Iris pigment epithelial cell (primary cell): Measurements from ENCODE around the gene SWSAP1.
"Not testable (repeated sequence)": the region's sequence is repeated elsewhere in the genome, so short reads cannot be mapped to it uniquely, and the experiment has no call there.

Experiments used
- DNase-seq: peaks from one replicate; pipeline ENCODE4 v3.0.0-alpha.2; 2011; ENCODE audit warnings: low read depth

Gene SWSAP1

DNA sequence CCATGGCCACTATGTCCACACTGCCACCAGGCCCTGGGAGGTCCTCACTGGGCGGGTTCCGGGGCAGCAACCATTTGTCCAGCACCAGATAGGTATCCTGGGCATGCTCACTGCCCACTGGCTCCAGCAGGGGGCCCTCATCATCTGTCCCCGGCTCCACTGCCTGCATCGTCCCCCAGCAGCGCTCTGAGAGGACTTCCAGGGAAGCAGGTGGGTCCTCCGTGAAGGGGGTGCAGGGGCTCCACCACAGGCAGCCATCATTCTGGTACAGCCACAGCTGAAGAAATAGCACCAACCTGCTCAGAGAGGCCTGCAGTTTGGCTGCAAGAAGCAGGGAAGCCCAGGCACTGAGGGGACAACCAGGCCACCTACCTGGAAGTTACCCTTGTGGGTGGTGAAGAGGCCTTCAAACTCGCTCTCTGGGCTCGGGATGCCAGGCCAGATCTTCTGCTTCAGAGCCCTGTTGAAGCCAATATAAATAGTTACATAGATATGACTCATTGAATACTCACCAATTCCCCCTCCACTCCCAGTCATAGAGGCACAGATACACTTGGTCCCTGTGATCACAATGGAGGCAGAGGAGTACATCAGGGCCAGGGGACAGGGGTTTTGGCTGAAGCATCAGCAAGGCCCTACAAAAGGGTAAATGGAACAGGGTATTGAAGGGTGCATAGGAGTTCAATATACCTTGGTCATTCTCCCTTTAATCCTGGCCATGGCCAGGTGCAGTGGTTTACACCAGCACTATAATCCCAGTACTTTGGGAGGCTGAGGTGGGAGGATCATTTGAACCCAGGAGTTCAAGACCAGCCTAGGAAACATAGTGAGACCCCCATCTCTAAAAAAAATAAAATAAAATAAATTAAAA lies 4.1 kb downstream of the SWSAP1 start:
- peak; percentile 75 for DNase-seq

DNA sequence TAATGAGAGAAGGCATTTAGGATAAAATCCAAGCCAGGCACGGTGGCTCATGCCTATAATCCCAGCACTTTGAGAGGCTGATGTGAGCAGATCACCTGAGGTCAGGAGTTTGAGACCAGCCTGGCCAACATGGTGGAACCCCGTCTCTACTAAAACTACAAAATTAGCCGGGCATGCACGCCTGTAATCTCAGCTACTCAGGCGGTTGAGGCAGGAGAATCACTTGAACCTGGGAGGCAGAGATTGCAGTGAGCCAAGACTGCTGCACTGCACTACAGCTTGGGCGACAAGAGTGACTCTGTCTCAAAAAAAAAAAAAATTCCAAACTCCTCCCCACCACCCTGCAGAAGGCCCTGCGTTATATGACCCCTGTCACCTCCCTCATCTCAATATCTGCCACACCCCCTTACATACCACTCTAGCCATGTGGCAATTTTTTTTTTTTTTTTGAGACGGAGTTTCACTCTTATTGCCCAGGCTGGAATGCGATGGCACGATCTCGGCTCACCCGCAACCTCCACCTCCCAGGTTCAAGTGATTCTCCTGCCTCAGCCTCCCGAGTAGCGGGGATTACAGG lies 4.9 kb downstream of the SWSAP1 start:
- not testable (repeated sequence) for DNase-seq

DNA sequence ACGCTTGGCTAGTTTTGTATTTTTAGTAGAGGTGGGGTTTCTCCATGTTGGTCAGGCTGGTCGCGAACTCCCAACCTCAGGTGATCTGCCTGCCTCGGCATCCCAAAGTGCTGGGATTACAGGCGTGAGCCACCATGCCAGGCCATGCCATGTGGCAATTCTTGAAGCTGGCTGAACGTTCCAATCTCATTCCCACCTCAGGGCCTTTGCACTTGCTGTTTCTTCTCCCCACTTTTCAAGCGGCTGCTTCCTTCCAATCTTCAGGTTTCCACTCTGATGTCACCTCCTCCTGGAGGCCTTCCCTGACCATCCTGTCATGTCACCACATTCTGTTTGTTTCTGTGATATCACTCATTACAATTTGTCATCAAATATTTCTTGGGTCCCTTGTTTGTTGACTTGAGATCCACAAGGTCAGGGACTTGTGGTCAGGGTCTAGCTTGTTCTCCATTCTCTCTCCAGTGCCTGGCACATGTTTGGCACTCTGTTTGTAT lies 5.4 kb downstream of the SWSAP1 start:
- DNase-seq = no peak

GRCh38 chr19:11380653-11381537 lies 6.4 kb downstream of the SWSAP1 start:
- DNase-seq = peak; percentile 95

DNA sequence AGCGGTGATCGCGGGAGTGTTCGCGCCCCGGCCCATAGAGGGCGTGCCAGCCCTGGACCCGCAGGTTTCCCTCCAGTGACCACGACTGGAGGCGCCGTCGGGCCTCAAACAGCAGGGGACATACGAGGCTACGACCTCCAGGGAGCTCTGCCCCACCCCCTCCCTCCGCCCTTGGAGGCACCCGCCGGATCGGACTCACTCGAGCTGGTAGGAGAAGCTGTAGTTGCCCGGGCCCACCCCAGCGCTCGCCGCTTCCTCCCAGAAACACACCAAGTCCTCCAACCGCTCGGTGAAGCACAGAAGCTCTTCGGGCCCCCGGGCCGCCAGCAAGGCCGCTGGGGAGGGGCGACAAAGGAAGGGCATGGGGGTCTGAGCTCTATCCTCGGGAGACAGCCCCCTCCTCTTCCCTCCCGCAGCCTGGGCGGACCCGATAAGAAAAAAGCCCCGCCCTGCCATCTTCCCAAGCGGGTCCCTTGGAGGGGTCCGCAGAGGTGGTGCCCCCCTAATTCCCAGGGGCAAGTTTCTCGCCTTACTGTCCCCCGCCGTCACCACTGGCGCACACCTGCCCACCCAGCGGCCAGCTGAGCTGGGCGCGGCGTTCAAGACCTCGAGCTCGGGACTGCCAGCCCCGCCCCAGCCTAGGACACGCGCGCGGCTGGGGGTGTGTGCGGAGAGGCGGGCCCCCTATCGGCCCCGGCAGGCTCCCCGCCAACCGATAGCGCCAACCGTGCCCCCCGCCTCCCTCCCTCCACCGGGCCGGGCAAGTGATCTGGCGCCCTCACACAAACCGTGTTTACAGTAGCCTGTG lies 8.6 kb downstream of the SWSAP1 start:
- DNase-seq = peak; percentile 10

- no peak for DNase-seq
Observed at GRCh38 chr19:11383706-11384048, 9.2 kb downstream of the SWSAP1 start.

- no peak for DNase-seq
Observed at GRCh38 chr19:11384778-11385129, 10.3 kb downstream of the SWSAP1 start.

DNA sequence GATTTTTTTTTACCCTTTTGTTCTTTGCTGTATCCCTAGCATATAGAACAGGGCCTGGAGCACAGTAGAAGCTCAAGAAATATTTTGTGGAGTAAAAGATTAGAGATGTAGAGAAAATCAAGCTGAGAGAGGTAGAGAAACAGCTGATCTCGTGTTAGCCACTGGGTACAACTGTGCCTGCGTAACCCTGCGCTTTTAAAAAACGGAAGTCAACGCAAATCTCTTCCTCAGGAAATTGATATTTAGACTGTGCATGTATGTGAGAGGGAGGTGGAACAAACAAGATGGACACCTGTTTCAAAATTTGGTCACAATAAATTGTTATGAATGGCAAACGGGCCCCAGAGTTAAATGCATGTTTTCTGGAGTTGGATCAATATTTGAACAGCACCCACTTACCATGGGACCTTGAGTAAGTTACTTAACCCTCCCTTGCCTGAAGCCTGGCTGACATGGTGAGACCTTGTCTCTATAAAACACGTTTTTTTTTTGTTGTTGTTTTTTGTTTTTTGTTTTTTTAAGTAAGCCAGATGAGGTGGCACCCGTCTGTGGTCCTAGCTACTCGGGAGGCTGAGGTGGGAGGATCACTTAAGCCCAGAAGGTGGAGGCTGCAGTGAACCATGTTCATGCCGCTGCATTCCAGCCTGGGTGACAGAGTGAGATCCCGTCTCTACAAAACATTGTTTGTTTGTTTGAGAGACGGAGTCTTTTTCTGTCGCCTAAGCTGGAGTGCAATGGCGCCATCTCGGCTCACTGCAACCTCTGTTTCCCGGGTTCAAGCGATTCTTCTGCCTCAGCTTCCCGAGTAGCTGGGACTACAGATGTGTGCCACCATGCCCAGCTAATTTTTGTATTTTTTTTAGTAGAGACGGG lies 12.9 kb downstream of the SWSAP1 start:
- no peak for DNase-seq

GRCh38 chr19:11390359-11390758 lies 15.9 kb downstream of the SWSAP1 start:
- no peak for DNase-seq

GRCh38 chr19:11390933-11391680 lies 16.6 kb downstream of the SWSAP1 start:
- no peak for DNase-seq

DNA sequence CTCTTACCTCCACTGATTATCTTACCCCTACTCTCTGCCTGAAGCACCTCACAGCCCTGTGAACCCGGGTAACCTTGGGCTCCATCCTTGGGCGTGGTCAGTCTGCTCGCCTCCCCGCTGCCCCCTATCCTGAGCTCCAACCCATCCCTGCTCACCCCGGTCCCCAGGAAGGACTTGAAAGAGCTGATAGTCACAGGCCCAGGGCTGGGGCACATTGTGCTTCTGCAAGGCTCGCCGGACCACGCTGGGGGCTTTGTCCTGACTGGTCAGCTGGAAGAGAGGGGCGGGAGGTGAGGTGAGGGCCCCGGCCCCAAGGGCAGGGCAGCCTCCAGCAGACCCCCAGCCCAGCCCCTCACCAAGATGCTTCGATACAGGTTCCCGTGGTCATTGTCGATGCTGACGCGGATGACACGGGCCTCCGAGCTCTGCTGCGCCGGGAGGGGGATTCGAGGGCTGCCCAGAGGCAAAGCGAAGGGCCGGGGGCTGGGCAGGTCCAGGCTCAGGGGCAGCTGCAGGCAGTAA lies 22.7 kb downstream of the SWSAP1 start:
- DNase-seq = no peak

DNA sequence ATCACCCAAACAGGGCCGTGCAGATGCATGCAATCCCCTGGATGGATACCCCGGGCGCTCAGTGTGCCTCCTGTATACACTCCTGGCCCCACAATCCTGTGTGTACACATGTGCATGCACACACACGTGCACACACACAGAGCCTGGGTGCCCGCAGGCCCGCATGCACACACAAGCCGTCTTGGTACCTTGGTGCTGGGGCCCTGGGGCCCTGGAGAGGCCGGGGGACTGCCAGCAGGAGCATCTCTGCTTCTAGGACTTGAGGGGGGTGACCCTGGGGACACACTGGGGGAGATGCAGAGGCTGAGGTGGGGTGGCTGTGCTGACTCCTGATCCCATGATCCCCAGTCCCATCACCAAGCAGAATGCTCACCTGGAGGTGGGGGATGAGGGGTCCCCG lies 25.2 kb downstream of the SWSAP1 start:
- no peak for DNase-seq

DNA sequence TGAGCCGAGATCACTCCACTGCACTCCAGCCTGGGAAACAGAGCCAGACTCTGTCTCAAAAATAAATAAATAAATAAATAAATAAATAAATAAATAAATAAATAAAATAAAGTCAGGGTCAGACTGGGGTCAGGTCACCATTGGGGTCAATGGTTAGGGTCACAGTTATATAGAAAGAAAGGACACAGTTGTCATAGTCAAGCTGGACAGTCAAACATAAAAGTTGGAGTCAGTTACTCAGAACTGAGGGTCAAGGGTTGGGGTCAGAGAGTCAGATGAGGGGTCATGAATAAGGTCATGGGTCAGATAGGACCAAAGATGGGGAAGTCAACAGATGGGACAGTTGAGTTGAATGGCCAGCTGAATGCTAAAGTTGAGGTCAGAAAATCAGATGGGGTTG lies 26.3 kb downstream of the SWSAP1 start:
- DNase-seq = no peak

- no peak for DNase-seq
Observed at GRCh38 chr19:11401808-11402543, 27.5 kb downstream of the SWSAP1 start.

DNA sequence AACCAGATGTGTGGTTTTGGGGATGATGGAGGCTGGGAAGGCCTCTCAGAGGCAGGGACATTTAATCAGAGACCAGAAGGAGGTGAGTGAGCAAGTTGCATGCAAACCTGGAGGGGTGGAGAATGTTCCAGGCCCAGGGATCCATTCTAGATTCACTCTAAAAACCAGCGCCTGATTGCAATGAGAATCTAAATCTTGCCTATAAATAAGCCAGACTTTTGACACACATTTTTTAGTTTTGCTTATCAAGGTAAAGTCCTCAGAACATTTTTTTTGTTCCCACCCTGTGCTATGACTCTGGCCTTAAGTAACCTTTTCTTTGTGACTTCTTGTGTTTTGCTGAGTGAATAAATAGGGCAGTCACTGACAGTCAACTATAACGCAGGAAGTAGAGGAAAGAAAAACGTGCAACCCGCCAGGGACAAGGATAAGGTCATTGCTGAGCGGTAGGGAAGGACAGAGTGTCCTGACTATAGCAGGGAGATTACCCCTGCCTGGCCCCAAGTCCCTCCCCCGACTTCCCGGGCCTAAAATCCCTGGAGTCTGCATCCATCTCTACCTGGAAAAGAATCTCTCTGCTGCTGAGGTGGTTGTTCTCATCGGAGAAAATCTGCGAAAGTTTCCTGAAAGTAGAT lies 30.2 kb downstream of the SWSAP1 start:
- DNase-seq = no peak

DNA sequence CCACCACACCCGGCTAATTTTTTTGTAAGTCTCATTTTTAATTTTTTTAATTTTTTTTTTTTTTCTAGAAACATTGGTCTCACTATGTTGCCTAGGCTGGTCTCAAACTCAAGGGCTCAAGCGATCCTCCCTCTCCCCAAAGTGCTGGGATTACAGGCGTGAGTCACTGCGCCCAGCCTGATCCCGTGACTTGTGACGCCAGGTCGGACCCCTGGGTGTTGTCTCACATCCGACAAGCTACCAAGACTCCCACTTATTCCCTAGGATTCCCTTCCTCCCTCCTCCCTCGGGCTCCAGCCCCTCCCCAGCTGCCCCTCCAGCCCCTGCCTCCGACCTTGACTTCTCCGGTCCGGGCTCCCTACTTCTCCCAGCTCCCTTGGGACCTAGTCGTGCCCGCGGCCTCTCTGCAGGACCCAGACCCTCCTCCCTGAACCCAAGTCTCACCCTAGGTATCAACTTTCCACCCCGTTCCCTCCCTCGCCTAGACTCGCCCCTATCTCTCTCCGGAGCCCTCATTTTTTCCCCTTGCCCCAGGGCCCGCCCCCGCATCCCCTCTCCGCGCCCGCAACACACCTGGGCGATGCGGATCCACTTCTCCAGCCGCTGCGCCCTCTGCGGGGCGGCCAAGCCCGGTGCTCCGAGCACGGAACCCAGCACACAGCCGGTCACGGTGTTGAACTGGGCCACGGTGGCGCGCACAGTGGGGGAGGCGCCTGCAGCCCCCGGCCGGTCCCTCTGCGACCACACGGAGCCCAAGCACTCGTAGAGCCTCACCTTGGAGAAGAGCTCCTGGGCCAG lies 31.6 kb downstream of the SWSAP1 start:
- DNase-seq = no peak

DNA sequence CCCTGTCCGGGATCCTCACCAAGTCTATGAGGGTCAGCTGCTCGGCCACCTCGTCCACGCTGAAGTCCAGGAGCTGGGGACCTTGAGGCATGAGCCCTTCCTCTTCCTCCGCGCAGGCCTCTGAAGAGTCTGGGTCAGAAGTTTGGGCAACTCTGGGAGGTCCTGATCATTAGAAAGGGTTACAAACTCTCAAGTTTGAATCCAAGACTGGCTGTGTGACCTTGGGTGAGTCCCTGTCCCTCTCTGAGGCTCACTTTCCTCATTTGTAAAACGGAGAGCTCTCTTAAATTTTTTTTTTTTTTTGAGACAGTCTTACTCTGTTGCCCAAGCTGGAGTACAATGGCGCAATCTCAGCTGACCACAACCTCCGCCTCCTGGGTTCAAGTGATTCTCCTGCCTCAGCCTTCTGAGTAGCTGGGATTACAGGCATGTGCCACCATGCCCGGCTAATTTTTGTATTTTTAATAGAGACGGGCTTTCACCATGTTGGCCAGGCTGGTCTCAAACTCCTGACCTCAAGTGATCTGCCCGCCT lies 32.3 kb downstream of the SWSAP1 start:
- DNase-seq = not testable (repeated sequence)

DNA sequence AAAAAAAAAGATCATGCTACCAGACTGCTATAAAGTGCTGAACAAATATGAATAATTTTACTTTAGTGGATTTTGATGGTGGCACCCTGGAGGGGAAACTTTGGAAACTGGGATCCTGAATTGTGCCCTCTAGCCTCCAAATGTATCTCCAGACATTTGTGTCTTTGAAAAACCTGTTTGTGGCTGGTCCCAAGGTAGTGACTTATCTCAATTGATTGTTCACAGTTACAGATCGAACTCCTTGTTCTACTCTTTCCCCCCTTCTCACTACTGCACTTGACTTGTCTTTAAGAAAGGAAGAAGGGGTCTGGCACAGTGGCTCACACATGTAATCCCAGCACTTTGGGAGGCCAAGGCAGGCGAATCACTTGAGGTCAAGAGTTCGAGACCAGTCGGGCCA lies 34.1 kb downstream of the SWSAP1 start:
- no peak for DNase-seq
